Pons (tissue), 1 donor: ENCODE measurements around the gene FCSK.
A peak's percentile ranks its signal among the peaks of the same experiment; 100 is the strongest.
"Not testable (repeated sequence)": the region's sequence is repeated elsewhere in the genome, so short reads cannot be mapped to it uniquely, and the experiment has no call there.

Source experiments
- DNase-seq: peaks from one replicate; pipeline ENCODE4 v3.0.0-alpha.2; 2016; ENCODE audit warnings: low spot score

The FCSK gene

GRCh38 chr16:70524399-70524825 is 70.0 kb downstream of the FCSK start:
- not testable (repeated sequence) for DNase-seq

DNA sequence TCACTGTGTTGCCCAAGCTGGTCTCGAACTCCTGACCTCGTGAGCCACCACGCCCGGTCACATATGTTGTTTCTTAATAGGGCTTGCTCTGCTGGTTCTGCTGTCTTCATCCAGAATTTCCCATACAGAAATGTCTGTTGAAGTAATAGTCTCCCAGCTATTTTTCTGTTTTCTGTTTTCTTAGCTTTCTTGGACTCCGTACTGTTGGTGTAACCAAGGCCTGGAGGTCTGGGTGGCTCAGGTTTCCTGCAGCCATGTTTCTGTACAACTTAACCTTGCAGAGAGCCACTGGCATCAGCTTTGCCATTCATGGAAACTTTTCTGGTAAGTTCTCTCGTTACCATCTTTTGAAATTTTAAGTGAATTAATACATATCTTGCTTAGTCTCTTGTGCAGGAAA is 72.0 kb downstream of the FCSK start:
- DNase-seq = no peak

- DNase-seq = no peak
Observed at GRCh38 chr16:70527315-70527996, 73.1 kb downstream of the FCSK start.

DNA sequence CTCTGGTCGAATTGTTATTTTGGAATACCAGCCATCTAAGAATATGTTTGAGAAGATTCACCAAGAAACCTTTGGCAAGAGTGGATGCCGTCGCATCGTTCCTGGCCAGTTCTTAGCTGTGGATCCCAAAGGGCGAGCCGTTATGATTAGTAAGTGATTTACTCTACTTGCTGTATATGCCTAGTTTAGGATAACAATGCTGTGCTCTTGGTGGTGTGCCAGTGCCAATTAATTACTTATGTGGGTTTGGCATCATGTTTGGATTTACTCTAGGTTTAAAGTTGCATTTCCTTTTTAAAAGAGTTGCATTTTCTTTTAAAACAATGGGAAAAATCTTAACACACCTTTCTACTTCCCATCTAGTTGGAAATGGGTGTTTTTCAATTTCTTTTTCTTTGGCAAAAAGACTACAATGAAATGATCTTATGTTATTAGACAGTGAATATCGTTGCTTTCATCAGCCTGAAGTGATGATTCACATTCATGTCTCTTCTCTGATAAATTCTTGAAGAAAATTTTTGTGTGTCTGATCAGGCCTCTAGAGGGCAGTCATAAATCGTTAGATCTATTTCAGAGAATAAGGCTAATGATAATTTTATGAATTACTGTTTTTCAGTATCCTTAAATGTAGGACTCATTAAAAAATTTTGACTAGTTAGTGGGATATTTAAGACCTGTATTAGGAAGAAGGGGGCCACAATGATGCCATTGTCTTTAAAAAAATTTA is 74.8 kb downstream of the FCSK start:
- DNase-seq = peak; percentile 35
